GM12874 (cell line): ENCODE data around the gene ATRX.

Source experiments
- TF ChIP-seq, protein P1 (sequence below): IDR thresholded peaks from 2 replicates; pipeline ENCODE4 v1.5.1; 2011; ENCODE audit warnings: low read depth, mild to moderate bottlenecking, control low read depth, low read length, moderate library complexity; ENCODE audit not compliant: insufficient read depth

ATRX gene

DNA sequence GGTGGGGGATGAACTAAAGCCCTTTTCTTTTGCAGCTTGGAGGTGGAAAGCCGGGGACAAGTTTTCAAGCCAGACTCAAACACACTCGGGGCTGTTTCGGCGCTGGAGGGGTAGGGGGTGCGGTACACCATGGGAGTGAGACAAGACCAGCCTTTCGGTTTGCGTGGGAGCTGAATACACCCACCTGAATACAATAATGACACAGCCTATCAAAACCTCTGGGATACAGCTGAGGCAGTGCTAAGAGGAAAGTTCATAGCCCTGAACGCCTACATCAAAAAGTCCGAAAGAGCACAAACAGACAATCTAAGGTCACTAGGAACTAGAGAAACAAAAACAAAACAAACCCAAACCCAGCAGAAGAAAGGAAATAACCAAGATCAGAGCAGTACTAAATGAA is 163.3 kb downstream of the ATRX start:
- TF ChIP-seq, protein P1, sequence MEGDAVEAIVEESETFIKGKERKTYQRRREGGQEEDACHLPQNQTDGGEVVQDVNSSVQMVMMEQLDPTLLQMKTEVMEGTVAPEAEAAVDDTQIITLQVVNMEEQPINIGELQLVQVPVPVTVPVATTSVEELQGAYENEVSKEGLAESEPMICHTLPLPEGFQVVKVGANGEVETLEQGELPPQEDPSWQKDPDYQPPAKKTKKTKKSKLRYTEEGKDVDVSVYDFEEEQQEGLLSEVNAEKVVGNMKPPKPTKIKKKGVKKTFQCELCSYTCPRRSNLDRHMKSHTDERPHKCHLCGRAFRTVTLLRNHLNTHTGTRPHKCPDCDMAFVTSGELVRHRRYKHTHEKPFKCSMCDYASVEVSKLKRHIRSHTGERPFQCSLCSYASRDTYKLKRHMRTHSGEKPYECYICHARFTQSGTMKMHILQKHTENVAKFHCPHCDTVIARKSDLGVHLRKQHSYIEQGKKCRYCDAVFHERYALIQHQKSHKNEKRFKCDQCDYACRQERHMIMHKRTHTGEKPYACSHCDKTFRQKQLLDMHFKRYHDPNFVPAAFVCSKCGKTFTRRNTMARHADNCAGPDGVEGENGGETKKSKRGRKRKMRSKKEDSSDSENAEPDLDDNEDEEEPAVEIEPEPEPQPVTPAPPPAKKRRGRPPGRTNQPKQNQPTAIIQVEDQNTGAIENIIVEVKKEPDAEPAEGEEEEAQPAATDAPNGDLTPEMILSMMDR: no peak

DNA sequence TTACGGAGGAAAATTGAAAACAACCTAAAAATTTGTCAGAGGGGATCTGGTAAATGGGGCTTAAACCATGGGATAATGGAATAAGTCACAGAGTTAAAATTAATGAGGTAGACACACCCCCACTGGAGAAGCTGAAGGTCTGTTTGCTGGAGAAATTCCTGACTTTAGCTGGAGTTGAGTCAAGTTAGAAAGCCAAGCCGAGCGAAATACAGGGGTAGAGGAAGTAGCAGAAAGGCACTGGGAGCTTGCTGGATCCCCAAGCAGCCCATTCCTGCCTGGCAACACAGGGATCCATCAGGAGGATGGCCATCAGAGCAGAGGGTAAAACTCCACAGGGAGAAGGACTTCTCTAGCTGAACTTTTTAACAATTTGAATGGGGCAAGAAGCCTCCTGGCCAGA is 163.8 kb downstream of the ATRX start:
- TF ChIP-seq, protein P1: no peak

DNA sequence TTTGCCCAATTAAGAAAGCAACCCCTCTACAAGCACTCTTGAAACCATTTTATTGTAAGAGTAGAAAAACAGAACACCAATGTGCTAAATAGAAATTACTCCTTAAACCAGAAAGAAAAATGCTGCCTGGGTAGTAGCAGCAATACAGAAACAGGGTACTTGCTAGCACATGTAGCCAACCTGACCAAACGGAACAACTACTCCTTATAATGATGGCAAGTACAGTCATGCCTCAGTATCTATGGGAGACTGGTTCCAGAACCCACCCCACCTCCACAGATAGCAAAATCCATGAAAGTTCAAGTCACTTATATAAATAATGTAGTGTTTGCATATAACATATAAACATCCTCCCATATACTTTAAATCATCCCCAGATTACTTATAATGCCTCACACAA is 168.8 kb downstream of the ATRX start:
- TF ChIP-seq, protein P1: no peak

DNA sequence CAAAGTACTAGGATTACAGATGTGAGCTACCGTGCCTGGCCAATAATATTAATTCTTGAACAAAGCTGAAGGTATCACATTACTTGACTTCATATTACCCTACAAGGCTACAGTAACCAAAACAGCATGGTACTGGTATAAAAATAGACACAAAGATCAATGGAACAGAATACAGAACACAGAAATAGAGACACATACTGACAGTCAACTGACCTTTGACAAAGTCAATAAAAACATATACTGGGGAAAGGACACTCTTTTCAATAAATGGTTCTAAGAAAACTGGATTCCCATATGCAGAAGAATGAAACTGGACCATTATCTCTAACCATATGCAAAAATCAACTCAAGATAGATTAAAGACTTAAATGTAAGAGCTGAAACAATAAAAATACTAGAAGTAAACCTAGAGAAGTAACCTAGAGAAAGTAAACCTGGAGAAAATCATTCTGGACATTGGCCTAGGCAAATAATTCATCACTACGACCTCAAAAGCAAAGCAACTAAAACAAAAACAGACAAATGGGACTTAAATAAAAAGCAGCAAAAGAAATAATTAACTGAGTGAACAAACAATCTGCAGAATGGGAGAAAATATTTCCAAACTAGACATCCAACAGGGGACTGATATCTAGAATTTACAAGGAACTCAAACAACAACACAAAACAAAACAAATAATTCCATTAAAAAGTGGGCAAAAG is 182.2 kb downstream of the ATRX start:
- TF ChIP-seq, protein P1: no peak

DNA sequence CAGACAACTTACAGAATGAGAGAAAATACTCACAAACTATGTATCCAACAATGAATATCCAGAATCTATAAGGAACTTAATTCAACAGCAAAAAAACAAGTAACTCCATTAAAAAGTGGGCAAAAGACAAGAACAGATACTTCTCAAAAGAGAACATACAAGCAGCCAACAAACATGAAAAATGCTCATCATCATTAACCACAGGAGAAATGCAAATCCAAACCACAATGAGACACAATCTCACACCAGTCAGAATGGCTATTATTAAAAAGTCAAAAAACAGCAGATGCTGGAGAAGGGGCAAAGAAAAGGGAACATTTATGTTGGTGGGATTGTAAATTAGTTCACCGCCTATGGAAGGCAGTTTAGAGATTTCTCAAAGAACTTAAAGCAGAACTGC is 188.5 kb downstream of the ATRX start:
- TF ChIP-seq, protein P1: no peak

DNA sequence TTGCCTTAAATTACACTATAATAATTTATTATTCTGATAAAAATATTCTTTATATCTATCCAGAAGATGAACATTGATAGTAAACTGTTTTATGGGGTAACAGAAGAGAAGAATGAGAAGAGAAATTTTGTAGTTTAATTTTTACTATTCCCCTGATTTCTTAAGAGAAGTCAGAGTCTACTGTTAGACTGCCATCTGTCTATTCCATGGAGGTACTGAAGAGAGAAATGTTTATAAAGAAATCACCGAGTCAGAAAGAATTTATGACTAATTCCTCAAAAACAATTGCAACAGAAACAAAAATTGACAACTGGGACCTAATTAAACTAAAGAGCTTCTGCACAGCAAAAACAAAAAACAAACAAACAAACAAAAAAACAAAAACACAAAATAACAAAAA is 188.9 kb downstream of the ATRX start:
- TF ChIP-seq, protein P1: no peak

DNA sequence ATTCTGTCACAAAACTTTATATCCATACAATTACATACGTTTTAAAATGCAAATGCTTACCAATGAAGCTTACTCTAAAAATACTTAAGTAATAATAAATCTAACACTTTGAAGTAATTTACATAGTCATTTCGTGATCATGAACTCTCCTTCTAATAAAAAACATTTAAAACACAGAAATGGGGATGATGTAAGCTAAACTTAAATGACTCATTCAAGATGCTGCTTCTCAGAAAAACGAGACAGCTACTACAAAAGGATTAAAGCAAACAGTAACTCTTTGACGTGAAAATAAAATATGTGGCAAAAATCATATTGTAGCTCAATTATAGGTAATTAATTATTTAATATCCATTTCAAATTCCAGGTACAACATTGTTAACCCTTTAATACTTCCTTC is 190.2 kb downstream of the ATRX start:
- TF ChIP-seq, protein P1: no peak

DNA sequence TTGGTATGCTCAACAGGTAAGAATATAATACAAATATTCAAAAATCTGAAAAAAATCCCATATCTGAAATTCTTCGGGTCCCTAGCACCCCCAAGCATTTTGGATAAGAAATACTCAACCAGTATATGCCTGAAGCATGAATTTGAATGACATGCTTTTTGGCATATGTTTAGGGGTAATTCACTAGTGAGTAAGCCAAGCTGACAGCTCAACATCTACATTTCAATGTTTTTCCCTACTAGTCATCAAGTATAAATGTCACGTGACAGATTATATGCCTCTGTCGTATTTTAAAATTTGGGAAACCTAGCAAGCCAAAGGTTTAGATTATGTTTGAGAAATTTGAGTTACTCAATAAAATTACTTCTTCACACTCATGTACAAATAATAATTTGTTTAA is 213.7 kb downstream of the ATRX start:
- TF ChIP-seq, protein P1: no peak
